Activated naive CD8-positive, alpha-beta T cell treated with anti-CD3 and anti-CD28 coated beads, Interleukin-2, amount 50 U/mL, for 24 hours (primary cell): ENCODE data around the gene OR10P1.

Source experiments
- ATAC-seq: fragments of 150-1000 bp; cut with Tn5 transposase; one replicate; pipeline ENCODE4 v1.10.0; 2021
- DNase-seq: peaks from one replicate; pipeline ENCODE4 v3.0.0; 2021
- H3K27ac Mint-ChIP-seq: one replicate; pipeline ENCODE4 v1.8.0; 2021; ENCODE audit warnings: mild to moderate bottlenecking, mixed read lengths
- H3K27me3 Mint-ChIP-seq: one replicate; pipeline ENCODE4 v1.8.0; 2021; ENCODE audit warnings: mixed read lengths
- H3K36me3 Mint-ChIP-seq: one replicate; pipeline ENCODE4 v1.8.0; 2021; ENCODE audit warnings: low read depth, mixed read lengths
- H3K4me1 Mint-ChIP-seq: one replicate; pipeline ENCODE4 v1.8.0; 2021; ENCODE audit warnings: mixed read lengths
- H3K4me3 Mint-ChIP-seq: one replicate; pipeline ENCODE4 v1.8.0; 2021; ENCODE audit warnings: mild to moderate bottlenecking, moderate library complexity, mixed read lengths
- H3K9me3 Mint-ChIP-seq: one replicate; pipeline ENCODE4 v1.8.0; 2021; ENCODE audit warnings: mixed read lengths

The OR10P1 gene

DNA sequence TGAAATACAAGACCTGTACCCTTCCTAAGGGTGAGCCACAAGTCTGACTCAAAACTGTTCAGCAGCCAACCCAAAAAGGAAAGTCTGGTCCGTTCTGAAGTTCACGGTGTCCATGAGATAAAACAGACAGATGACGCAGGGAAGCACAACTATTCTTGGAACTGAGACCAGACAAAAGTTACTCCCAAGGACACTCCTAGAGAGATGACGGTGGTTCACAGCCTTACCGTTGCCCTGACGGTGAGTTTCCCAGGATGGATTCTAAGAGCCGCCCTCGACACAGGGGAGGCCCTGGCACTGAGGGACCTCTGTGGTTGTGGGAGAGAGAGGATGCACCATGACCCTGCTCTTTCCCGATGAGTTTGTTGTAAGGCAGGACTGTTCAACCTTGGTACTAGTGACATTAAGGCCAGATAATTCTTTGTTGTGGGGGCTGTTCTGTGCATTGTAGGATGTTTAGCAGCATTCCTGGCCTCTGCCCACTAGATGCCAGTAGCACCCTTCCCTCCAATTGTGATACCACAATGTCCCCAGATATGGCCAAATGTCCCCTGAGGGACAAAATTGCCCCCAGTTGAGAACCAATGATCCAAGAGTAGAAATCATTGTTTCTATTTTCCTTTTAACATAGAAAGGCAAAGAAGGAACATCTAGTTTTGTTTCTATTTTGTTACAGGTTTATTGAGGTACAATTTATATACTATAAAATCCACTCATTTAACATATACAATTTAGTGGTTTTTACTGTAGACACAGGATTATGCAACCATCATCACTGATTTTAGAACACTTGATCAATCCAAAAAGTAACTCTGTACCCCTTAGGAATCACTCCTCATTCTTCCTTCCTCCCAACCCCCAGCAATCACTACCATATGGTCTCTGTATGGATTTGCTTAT is 23.0 kb downstream of the OR10P1 start:
- no peaks in the 10 kb centered on the region for H3K4me1 Mint-ChIP-seq

DNA sequence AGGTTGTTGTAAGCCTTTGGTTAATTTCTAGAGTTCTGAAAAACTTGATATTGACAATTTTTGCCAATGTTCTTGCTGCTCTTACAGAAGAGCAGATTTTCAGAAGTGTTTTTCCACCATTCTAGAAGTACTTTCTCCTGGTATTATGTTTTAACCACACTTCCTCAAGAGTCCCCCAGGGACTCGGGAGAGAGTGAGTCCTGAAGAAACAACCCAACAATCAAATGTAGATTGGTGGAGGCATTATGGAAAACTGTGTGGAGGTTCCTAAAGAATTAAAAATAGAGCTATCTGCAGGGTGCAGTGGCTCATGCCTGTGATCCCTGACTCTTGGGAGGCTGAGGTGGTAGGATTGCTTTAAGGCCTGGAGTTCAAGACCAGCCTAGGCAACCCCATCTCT is 26.7 kb downstream of the OR10P1 start:
- Mint-ChIP-seq H3K9me3 (no peaks in the 10 kb centered on the region), H3K4me3 (no peak overlapping the region), H3K27me3 (peaks cover 2% of the 10 kb centered on the region), H3K27ac (no peak overlapping the region), H3K4me1 (no peaks in the 10 kb centered on the region), H3K36me3 (no peaks in the 10 kb centered on the region)
- DNase-seq (no peak), ATAC-seq (no peak)

More for the DNA sequence above, 23.0 kb downstream of the OR10P1 start:
- Mint-ChIP-seq H3K9me3 (no peaks in the 10 kb centered on the region), H3K27ac (no peak overlapping the region), H3K36me3 (no peaks in the 10 kb centered on the region), H3K4me3 (no peak overlapping the region), H3K27me3 (peaks cover 4% of the 10 kb centered on the region)
- no peak for DNase-seq
- ATAC-seq: no peak

DNA sequence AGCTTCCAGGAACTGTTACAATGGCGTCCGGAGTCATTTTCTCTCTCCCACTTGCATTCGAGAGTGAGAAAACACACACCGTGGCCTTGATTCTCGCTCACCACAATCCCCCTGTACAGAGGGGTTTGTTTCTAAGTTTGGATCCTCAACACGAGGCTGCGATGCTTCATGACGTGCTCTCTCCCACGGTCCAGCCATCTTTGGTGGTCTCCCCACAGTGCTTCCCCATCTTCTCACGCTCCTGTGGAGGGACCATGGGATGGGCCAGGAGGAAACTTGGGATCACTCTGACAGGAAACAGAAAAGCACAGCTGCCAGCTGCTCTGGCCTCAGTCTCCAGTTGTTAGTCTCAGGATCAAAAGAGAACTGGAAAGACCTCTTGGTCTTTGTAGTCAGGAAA is 28.1 kb downstream of the OR10P1 start:
- H3K27me3 Mint-ChIP-seq: peaks cover 2% of the 10 kb centered on the region
- no peak overlapping the region for H3K4me3 Mint-ChIP-seq
- DNase-seq: no peak
- ATAC-seq: no peak
- no peaks in the 10 kb centered on the region for H3K4me1 Mint-ChIP-seq
- H3K27ac Mint-ChIP-seq: no peak overlapping the region
- H3K9me3 Mint-ChIP-seq: no peaks in the 10 kb centered on the region
- H3K36me3 Mint-ChIP-seq: no peaks in the 10 kb centered on the region

DNA sequence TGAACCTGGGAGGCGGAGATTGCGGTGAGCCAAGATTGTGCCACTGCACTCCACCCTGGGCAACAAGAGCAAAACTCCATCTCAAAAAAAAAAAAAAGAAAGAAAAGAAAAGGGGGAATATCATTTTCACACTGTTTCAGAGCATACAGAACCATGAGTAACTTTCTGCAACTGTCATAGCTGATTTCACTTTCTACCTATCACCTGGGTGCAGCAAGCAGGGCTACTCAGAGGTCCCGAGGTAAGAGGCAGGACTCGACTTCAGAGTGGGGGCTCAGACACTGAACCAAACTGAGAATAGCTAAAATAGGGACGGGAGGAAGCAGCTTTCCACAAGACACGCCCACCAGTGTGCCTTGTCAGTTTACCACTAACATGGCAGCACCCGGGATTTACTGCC is 29.8 kb downstream of the OR10P1 start:
- Mint-ChIP-seq H3K36me3 (no peaks in the 10 kb centered on the region), H3K4me3 (no peak overlapping the region), H3K27ac (no peak overlapping the region), H3K27me3 (peaks cover 2% of the 10 kb centered on the region), H3K4me1 (no peaks in the 10 kb centered on the region), H3K9me3 (no peaks in the 10 kb centered on the region)
- ATAC-seq (no peak), DNase-seq (no peak)

DNA sequence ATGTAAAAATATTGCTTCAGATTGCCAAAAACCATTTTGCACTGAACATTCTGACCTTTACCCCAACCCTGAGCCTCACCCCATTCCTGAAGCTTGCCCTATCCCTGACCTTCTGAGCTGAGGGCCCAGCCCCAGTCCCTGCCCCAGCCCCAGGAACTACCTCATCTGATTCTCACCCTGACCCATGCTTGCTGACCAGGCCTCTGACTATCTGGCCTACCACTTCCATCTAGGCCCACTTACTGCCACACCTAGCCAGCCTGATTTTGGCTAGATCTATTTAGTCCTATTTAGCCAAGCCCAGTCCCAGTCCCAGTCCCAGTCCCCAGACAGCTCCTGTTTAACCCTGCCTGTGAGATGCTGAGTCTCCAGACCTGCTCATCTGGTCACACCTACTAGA is 33.6 kb downstream of the OR10P1 start:
- no peak for DNase-seq
- Mint-ChIP-seq H3K27ac (no peak overlapping the region), H3K4me1 (no peaks in the 10 kb centered on the region), H3K27me3 (peaks cover 2% of the 10 kb centered on the region), H3K9me3 (no peaks in the 10 kb centered on the region), H3K4me3 (no peak overlapping the region), H3K36me3 (no peaks in the 10 kb centered on the region)
- no peak for ATAC-seq

DNA sequence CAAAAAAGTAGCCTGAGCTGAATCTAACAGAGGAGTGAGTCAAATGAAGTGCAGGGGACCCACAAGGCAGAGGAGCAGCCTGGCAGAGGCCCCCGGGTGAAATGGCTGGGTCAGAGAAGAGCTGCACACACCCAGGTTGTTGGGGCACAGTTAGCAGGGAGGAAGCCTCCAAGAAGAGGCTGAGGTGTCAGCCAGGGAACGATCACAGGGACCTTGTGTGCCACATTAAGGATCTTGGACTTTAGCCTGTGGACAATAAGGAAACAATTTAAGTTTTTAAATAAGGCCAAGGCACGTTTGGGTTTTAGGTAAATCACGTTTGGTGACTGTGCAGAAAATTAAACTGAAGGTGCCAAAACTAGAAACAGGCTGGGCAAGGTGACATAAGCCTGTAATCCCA is 35.1 kb downstream of the OR10P1 start:
- no peak overlapping the region for H3K27ac Mint-ChIP-seq
- no peak overlapping the region for H3K4me3 Mint-ChIP-seq
- no peak for ATAC-seq
- H3K36me3 Mint-ChIP-seq: no peaks in the 10 kb centered on the region
- no peaks in the 10 kb centered on the region for H3K9me3 Mint-ChIP-seq
- peaks cover 2% of the 10 kb centered on the region for H3K27me3 Mint-ChIP-seq
- no peak for DNase-seq
- no peaks in the 10 kb centered on the region for H3K4me1 Mint-ChIP-seq

DNA sequence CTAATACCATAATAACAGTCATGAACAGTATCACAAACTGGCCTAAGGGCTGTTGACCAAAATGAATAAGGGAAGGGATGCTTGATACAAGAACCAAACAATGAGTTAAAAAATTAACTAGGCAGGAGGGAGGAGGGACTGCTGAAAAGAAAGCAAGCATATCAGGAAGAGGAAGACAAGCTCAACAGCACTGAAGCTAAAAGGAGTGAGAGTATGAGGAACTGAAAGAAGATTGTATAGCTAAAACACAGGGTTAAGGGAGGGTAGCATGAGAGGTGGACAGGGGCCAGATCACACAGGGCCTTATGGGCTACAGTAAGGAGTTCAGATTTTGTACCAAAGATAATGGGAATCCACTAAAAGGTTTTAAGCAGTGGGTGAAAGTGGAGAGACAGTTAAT is 36.9 kb downstream of the OR10P1 start:
- Mint-ChIP-seq H3K36me3 (no peaks in the 10 kb centered on the region), H3K27me3 (peaks cover 2% of the 10 kb centered on the region), H3K4me1 (no peaks in the 10 kb centered on the region), H3K9me3 (no peaks in the 10 kb centered on the region), H3K27ac (peak overlapping the region; percentile 3), H3K4me3 (no peak overlapping the region)
- ATAC-seq (no peak), DNase-seq (no peak)

DNA sequence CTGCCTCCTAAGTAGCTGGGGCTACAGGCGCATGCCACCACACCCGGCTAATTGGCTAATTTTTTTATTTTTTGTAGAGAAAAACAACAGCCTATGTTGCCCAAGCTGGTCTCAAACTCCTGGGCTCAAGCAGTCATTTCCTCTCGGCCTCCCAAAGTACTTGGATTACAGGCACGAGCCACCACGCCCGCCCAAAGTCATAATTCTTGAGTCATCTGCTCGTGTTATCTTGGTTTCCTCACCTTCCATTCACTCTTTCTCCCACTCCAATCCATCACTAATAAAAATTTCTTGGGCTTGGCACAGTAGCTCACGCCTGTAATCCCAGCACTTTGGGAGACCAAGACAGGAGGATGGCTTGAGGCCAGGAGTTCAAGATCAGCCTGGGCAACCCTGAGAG is 39.0 kb downstream of the OR10P1 start:
- ATAC-seq (no peak), DNase-seq (no peak)
- H3K4me1 Mint-ChIP-seq: peaks cover under 1% of the 10 kb centered on the region
- H3K36me3 Mint-ChIP-seq: no peaks in the 10 kb centered on the region
- H3K9me3 Mint-ChIP-seq: no peaks in the 10 kb centered on the region
- peaks cover 9% of the 10 kb centered on the region for H3K27me3 Mint-ChIP-seq
- H3K4me3 Mint-ChIP-seq: no peak overlapping the region
- H3K27ac Mint-ChIP-seq: no peak overlapping the region

DNA sequence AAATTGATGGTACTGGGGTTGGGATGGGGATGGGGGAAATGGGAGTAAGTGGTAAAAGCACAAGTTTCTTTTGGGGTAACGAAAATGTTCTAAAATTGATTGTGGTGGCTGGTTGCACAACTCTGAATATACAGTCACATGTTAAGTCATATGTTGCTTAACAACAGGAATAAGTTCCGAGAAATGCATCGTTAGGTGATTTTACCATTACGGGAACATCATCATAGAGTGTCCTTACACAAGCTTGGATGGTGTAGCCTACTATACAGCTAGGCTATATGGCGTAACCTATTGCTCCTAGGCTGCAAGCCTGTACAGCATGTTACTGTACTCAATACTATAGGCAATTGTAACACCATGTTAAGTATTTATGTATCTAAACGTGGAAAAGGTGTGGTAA is 40.0 kb downstream of the OR10P1 start:
- H3K9me3 Mint-ChIP-seq: no peaks in the 10 kb centered on the region
- peaks cover 18% of the 10 kb centered on the region for H3K27me3 Mint-ChIP-seq
- DNase-seq (no peak), ATAC-seq (no peak)
- H3K4me3 Mint-ChIP-seq: no peak overlapping the region
- H3K27ac Mint-ChIP-seq: no peak overlapping the region
- H3K36me3 Mint-ChIP-seq: no peaks in the 10 kb centered on the region
- peaks cover 11% of the 10 kb centered on the region for H3K4me1 Mint-ChIP-seq

DNA sequence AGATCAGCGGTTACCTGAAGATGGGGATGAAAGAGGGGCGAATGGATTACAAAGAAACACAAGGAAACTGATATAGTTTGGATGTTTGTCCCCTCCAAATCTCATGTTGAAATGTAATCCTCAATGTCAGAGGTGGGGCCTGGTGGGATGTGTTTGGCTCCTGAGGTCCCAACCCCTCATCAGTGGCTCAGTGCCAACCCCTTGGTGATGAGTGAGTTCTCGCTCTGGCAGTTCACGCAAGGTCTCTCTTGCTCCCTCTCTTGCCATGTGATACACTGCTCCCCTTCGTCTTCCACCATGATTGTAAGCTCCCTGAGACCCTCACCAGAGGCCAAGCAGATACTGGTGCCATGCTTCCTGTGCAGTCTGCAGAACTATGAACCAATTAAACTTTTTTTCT is 43.0 kb downstream of the OR10P1 start:
- DNase-seq: no peak
- no peak overlapping the region for H3K4me3 Mint-ChIP-seq
- H3K36me3 Mint-ChIP-seq: no peaks in the 10 kb centered on the region
- H3K4me1 Mint-ChIP-seq: peaks cover 13% of the 10 kb centered on the region
- H3K9me3 Mint-ChIP-seq: no peaks in the 10 kb centered on the region
- peaks cover 22% of the 10 kb centered on the region for H3K27me3 Mint-ChIP-seq
- no peak overlapping the region for H3K27ac Mint-ChIP-seq
- no peak for ATAC-seq

DNA sequence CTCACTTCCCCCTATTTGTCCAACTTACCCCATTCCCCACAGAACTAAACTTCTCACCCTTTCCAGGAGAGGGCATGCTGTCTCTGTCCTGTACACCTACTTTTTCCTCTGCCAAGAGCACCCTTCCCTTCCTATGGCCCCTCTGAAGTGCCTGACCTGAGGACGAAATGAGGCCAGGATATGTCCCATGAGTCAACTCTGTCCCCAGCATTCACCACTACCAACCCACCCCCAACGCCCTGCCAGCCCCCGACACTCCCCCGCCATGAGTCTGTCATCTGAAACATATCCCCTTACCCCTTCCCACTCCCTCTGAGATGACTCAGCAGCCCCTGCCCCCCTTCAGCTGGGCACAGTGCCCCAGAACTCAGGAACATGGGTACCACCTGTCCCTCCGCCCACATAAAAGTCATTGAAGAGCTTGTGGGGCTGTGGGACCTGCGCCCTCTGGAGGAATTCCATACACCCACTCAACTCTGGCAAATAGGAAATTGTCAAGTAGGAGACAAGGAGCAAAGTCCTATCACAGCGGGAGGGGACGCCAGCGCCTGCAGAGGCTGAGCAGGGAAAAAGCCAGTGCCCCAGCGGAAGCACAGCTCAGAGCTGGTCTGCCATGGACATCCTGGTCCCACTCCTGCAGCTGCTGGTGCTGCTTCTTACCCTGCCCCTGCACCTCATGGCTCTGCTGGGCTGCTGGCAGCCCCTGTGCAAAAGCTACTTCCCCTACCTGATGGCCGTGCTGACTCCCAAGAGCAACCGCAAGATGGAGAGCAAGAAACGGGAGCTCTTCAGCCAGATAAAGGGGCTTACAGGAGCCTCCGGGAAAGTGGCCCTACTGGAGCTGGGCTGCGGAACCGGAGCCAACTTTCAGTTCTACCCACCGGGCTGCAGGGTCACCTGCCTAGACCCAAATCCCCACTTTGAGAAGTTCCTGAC is 44.7 kb downstream of the OR10P1 start:
- H3K36me3 Mint-ChIP-seq: no peaks in the 10 kb centered on the region
- no peaks in the 10 kb centered on the region for H3K9me3 Mint-ChIP-seq
- H3K4me3 Mint-ChIP-seq: no peak overlapping the region
- ATAC-seq (peak; percentile 75), DNase-seq (no peak)
- H3K27me3 Mint-ChIP-seq: peaks cover 22% of the 10 kb centered on the region
- H3K27ac Mint-ChIP-seq: no peak overlapping the region
- peaks cover 13% of the 10 kb centered on the region for H3K4me1 Mint-ChIP-seq

DNA sequence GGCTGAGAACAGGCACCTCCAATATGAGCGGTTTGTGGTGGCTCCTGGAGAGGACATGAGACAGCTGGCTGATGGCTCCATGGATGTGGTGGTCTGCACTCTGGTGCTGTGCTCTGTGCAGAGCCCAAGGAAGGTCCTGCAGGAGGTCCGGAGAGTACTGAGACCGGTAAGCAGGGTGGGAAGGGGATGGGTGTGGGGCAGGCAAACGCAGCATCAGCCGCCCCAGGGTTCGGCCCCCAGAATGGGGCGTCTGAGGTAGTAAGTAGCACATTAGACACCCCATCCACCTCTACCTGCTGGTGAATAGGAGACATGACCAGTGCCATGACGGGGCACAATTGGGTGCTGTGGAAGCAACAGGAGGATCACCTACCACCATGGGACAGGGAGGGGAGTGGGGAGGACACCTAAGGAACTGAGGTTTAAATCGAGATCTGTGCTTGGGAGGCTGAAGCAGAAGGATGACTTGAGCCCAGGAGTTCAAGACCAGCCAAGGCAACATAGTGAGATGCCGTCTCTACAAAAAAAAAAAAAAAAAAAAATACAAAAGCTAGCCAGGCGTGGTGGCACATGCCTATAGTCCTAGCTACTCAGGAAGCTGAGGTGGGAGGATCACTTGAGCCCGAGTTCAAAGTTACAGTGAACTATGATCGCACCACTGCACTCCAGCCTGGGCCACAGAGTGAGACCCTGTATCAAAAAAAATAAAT is 45.5 kb downstream of the OR10P1 start:
- DNase-seq (no peak), ATAC-seq (no peak)
- H3K36me3 Mint-ChIP-seq: no peaks in the 10 kb centered on the region
- H3K27ac Mint-ChIP-seq: no peak overlapping the region
- no peak overlapping the region for H3K4me3 Mint-ChIP-seq
- H3K4me1 Mint-ChIP-seq: peaks cover 17% of the 10 kb centered on the region
- peaks cover 22% of the 10 kb centered on the region for H3K27me3 Mint-ChIP-seq
- H3K9me3 Mint-ChIP-seq: no peaks in the 10 kb centered on the region

DNA sequence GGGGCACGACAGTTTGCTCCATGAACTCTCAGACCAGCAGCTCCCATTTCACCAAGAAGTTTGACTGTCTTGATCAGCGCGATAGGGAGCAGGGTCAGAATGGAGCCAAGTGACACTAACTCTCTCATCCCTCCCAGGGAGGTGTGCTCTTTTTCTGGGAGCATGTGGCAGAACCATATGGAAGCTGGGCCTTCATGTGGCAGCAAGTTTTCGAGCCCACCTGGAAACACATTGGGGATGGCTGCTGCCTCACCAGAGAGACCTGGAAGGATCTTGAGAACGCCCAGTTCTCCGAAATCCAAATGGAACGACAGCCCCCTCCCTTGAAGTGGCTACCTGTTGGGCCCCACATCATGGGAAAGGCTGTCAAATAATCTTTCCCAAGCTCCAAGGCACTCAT is 47.0 kb downstream of the OR10P1 start:
- no peaks in the 10 kb centered on the region for H3K9me3 Mint-ChIP-seq
- H3K4me1 Mint-ChIP-seq: peaks cover 24% of the 10 kb centered on the region
- peaks cover 22% of the 10 kb centered on the region for H3K27me3 Mint-ChIP-seq
- H3K36me3 Mint-ChIP-seq: no peaks in the 10 kb centered on the region
- H3K27ac Mint-ChIP-seq: no peak overlapping the region
- H3K4me3 Mint-ChIP-seq: no peak overlapping the region
- no peak for ATAC-seq
- no peak for DNase-seq

DNA sequence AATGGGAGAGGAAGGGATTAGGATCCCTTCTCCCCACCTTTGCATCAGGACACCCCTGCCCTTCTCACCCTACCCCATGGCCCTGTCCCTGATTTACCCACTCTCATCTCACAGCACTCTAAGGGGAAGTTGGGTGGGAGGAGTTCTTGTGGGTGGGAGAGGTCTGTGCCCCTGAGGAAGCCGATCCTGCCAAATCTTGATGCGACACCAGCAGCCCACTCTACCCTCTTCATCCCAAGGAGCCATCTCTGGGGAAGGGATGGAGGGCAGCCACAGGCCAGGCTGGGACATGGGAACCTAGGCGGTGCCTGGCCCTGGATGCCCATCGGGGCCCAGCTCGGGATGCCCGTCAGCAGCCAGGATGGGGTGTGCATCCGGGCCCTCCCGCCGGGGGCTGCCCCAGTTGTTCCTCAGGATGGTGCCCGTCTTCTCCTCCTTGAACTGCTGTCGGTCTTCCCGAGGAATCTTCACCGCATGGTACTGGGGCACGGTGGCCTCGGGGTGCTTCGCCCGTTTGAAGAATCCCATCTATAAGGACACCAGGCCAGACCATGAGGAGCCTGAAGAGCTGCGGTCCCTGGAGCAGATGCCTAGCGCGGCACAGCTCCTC is 48.2 kb downstream of the OR10P1 start:
- Mint-ChIP-seq H3K4me1 (peaks cover 24% of the 10 kb centered on the region), H3K27me3 (peaks cover 20% of the 10 kb centered on the region), H3K36me3 (no peaks in the 10 kb centered on the region), H3K27ac (no peak overlapping the region), H3K4me3 (no peak overlapping the region), H3K9me3 (no peaks in the 10 kb centered on the region)
- DNase-seq: no peak
- ATAC-seq: no peak
